Skin epidermis (tissue), 12 donors: ENCODE results near the gene NAV2.

Experiments used
- H3K27ac ChIP-seq, 21 experiments: fragments of 200-600 bp; sonication (generic) in 11 of 21; one replicate each; pipeline ENCODE4 v1.5.0; 2020; ENCODE audit warnings: mild to moderate bottlenecking in 3 of 21, inconsistent platforms in 2 of 21, moderate library complexity in 2 of 21
- H3K4me3 ChIP-seq, 7 experiments: fragments of 200-600 bp; sonication (generic) in 2 of 7; one replicate each; pipeline ENCODE4 v1.5.0; 2020; ENCODE audit warnings: inconsistent platforms in 2 of 7, mild to moderate bottlenecking in 2 of 7, moderate library complexity in 1 of 7

The NAV2 gene

DNA sequence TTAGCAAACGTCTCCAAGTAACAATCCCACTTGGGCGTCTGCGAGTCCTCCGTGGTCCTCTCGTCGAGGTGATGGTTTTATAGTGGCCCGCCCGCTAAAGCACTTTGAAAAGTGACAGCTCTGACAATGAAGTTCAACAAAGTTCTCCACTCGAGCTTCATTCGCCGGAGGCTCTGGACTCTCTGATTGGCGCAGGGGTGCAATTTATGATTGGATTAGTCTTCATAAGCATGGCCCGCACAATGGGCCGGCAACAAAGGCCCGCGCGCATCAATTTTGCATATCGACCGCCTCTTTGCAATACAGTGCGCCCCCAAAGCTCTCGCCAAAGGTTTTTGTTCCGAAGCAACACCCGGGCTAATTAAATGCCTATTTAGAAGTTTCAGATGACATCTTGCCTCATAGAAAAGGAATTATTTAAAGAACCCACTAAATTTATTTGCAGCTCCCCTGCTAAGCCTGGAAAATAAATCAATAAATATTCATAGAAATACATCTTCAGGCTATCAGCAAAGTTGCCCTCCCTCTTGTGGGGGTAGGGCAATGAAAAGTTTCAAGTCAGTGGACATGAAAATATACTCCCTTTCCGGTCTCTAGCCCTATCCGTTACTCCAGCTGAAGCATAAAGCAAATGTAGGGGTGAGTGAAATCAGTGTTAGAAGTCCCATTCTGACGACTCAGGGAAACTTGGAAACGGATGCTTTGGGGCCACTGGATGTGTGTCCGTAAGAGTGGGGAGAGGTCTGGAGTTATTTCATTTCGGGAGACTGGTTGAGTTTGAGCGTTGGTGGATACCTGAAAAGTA, 448.0 kb downstream of the NAV2 start, which contains the start of gene DBX1:
DBX1 (minus strand) TSS at position 51 of the 805 bp plus-strand sequence. CDS start 151 bp downstream, outside the sequence.
- Histone ChIP-seq H3K4me3 (no peak within 1 kb of the TSS), H3K27ac (no peak within 1 kb of the TSS)

DNA sequence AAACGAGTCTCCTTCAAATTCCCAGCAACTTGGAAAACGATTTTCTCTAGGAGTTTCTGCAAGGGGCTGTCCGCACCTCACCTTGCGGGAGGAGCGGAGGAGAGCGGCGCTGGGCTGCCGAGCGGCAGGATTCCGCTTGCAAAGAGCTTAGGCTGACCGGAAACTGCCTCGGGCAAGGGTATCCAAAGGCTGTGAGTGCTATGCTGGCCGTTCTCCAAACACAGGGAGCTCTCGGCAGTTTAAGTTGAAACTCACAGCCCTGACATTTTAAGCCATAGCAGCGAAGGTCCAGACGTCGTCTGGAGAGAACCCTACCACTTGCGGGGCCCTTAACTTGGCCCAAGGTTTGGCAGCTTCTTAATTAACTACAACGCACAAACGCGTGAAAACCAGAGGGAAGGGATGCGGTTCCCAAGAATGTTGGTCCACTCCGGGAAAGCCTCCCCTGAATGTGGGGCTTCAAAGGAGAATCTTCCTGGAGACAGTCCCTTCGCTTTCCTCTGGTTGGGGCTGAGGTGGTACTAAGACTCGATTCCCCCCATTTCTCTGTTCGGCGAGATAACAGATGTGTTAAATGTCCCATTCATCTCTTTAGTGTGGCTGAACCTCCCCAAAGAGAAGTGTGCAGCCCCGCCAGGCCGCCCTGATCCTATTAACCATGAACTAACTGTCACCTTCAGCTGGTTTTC, 448.7 kb downstream of the NAV2 start:
- H3K27ac ChIP-seq = no peak overlapping the region

DNA sequence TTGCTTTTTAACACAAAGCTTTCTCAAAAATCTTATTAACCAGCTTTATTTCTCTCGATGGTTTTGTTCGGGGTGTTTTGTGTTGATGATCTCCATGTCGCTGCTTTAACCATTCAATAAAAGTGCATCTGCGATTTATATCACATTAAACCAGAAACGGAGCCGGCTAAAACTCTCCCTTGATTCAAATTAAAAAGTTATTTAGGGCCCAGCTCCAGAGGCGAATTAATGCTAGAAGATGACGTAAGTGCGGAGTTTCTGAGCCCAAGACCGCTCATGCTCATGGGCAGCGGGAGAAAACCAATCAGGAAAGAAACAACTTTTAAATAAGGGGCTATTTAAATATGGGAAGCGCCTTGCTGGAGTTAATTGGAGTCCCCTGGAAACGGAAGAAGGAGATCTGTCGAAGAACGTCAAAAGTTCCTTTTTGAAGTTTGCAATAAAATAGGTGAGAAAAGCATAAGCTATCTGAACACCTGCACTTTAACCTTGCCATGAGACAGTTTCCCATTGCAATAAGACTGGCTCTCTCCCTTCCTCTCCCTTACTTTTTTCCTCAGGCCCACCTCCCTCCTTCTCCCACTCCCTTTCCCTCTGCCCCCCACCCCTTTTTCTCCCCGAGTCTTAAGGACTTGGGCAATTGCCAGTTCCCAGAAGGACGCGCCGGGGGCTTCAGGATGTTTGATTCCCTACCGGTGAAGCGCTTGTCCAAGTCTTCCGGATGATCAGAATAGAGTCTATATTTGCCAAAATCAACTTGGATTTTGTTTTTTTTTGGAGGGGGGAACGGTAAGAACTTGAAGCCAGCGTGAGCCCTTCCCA, 449.5 kb downstream of the NAV2 start:
- Histone ChIP-seq H3K27ac (no peak overlapping the region), H3K4me3 (no peak overlapping the region)

More for the DNA sequence above, 448.7 kb downstream of the NAV2 start:
- no peak overlapping the region for H3K4me3 ChIP-seq

DNA sequence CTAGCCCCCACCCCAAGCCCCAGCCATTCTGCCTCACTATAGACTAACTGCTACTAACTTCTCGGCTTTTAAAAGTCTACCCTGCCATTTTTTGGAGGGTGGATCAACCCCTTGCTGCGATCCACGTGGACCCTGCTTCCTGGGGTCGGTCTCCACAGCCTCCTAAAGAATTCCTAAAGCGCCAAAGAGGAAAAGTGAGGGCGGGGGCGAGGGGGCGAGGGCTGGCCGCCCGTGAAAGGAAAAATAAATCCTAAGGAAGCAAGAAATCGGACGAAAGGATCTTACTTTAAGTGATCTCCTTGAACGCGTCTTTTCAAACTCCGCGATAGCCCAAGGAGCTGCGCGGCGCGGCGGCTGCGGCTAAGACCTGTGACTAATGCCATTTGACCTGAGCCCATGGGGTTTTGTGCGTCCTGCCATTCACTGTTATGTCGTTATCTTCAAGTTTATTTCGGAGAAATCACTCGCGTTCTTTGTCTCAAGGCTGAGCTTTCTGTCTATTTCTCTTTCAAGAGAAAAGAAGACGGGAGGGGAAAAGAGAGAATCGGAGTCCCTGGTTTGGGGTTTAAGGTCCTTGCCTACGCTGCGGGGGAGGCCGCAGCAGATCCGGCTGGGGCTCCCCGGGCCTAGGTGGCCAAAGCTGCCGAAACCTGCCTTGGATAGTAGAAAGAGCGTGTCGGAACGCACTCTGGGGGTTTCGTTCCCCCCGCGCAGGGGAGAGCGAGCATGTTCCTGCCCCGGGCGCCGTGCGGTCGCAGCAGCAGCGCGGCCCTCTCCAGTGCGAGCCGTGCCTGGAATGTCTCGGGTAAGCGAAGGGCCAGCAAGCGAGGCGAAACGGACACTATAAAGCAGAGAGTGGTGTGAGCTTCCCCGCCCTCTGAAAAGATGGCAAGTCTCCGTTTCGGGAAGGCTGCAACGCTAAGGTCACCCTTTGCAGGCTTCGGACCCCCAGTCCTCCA, 450.5 kb downstream of the NAV2 start:
- Histone ChIP-seq H3K27ac (no peak overlapping the region), H3K4me3 (peak overlapping the region in 1 of 7 experiments; percentile 27)

DNA sequence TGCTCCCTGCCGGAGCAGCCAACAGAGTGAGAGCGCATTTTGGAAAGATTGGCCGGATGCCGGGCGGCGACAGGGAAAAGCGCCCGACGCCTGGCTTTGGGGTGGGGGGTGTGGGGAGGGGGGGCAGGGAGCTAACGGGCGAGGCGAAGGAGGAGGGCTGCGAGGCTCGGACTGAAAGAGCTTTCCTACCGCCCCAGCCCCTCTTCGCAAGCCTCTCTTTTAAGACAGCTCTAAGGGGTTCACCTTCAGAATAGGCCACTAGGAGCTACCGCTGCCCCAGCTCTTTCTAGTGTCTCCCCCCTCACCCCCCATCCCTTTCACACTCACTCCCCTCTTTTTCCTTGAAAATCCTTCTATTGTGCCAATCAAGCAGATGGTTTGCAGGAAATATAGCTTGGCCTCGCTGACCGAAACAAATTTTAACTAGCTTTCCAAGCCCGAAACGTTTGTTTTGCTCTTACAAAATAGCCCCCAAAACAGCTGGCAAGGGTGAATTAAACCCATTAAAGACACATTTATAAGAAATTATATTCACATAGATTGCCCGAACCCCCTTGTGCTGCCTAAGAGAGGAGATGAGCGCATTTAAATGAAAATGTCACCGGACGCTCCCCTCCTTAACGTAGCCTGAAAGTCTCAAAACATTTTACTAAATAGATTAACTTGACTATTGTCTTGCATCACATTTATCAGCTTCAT, 451.3 kb downstream of the NAV2 start:
- Histone ChIP-seq H3K4me3 (peak overlapping the region in 1 of 7 experiments; percentile 27), H3K27ac (no peak overlapping the region)
